Medulla oblongata (tissue), 1 donor: Measurements from ENCODE around the gene RPL32.
A peak's percentile ranks its signal among the peaks of the same experiment; 100 is the strongest.
"Not testable (repeated sequence)": the region's sequence is repeated elsewhere in the genome, so short reads cannot be mapped to it uniquely, and the experiment has no call there.

Experiments
- DNase-seq: peaks from one replicate; pipeline ENCODE4 v3.0.0-alpha.2; 2015; ENCODE audit errors: extremely low spot score

RPL32 gene

DNA sequence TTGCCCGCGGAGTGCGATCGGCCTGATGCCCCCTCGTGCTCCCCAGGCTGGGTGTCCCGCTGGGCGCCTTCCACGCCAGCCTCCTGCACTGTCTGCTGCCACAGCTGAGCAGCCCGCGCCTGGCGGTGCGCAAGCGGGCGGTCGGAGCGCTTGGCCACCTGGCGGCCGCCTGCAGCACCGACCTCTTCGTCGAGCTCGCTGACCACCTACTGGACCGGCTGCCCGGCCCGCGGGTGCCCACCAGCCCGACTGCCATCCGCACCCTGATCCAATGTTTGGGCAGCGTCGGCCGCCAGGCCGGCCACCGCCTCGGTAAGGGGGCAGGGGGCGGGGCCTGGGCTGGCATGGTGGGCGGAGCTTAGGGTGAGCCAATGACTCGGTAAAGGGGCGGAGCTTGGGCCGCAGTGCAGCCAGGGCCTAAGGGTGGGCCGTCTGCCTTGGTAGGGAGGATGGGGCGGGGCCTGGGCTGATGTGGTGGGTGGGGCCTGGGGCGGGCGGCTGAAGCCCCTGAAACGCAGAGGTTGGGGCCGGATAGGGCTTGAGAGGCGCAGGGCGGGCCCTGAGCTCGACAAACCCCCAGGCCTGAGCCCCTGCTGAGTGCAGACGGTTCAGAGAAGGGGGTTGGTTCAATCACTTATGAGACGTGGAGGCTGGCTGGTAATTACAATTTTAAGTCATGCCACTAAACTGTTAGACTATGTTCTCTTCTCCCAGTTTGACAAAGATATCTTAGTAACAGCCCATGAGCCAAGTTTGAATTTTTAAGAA lies 31.2 kb downstream of the RPL32 start:
- peak; percentile 98 for DNase-seq

- no peak for DNase-seq
Measured at GRCh38 chr3:12809435-12809834, 31.9 kb downstream of the RPL32 start.

DNA sequence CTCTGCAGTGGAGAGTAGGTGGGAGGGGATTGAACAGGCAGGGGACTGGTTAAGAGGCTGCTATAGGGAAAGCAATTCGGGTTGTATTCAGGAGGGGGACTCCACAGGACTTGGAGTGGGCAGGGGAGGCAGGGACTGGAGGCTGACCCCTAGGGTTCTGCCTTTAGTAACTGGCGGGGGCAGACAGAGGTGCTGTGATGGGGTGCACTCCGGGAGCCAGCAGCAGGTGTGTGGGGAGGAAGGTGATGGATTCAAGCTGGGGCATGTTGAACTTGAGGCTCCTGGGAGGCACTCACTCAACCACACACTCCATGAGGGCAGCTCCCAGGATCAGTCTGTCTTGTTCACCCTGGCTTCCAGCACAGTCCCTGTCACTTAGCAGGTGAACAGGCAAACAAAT lies 32.4 kb downstream of the RPL32 start:
- DNase-seq = no peak

DNA sequence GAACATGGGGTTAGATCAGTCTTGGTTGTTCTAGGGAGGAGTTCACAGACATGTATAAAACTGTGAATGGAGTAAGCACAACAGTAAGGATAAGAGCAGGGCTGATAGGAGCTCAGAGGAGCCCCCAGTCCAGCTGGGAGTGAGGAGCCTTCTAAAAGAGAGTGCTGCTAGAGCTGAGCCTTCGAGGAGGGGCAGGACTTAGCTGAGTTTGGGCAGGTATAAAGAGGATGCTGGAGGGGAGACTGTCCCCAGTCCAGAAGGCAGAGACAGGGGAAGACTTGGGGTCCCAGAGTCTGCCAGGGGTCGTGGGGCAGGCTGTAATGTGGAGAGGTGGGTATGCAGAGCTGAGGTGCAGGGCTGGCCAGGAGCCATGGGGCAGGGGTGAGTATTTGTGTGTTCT lies 32.8 kb downstream of the RPL32 start:
- no peak for DNase-seq

GRCh38 chr3:12807601-12808359 lies 33.6 kb downstream of the RPL32 start:
- DNase-seq = no peak

- DNase-seq = no peak
Measured at GRCh38 chr3:12807066-12807465, 34.3 kb downstream of the RPL32 start.

DNA sequence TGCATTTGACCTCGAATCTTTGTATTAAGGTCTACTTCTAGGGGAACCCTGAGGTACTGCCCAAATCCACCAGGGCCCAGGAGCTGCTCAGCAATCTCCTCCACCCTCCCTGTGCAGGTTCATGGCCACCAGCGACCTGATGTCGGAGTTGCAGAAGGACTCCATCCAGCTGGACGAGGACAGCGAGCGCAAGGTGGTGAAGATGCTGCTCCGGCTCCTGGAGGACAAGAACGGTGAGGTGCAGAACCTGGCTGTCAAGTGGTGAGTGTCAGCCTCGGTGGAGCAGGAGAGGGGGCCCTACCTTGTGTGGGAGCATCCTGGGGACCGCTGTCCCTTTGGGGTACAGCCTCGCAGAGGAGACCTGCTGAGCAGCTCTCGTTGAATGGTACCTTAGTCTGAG lies 38.0 kb downstream of the RPL32 start:
- DNase-seq = no peak

GRCh38 chr3:12799525-12800440 lies 41.6 kb downstream of the RPL32 start:
- no peak for DNase-seq

DNA sequence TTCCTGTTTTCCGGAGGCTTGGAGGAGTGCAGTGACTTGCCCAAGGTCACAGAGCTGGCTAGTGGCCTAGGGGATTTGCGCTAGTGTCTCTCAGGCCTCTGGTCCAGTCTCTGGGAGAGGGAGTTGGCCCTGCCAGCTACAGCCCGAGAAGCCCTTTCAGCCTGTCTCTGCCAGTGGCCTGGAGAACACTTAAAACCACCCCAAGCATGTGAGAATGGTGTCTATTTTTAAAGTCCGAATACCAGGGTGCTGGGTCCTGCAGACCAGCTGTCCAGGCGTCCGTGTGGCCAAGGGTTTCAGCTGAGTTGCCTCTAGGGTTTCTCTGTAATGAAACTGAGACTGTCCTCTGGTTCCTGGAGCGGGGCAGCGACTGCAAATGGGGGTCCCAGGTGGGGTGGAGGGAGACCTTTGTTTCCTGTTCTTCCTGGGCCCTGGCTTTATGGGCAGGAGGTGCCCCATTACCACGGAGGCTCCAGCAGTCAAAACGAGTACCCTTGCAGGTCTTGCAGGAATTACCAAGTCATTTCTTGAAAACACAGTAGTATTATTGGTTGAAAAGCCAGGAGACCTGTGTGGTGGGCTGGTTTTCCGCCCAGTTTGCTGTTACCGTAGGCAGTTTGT lies 42.7 kb downstream of the RPL32 start:
- DNase-seq = no peak

- no peak for DNase-seq
Measured at GRCh38 chr3:12797892-12798558, 43.3 kb downstream of the RPL32 start.

DNA sequence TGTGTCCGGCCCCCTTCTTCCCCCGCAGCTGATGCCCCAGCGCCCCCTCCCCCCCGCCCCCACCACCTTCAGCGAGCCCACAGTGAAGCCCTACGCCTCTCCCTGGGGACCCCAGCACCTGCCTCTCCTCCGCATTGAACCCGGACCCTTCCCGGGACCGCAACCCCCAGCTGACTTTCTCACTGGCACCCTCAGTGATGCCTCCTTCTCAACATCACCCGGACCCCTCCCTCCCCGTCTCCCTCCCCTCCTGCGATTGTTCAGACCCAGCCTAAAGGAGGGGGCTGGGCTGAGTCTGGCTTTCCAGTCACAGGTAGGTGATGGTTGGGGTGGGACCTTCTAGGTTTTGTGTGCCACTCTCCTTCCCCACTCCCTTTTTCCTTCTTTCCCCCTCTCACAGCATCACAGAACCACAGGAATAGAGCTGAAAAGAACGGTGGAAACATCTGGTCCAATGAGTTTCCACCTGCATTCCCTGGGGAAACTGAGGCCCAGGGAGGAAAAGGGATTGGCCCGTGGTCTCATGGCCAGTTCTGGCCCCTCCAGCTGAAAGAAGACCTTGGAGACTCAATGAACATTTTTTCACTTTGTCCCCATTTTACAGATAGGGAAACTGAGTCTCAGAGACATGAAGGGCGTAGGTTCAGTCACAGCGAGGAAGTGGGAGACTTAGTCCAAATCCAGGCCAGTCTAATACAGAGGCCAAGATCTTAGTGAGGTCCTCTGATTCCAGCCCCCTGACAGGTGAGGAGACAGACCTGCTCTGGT lies 44.1 kb downstream of the RPL32 start:
- DNase-seq = no peak

DNA sequence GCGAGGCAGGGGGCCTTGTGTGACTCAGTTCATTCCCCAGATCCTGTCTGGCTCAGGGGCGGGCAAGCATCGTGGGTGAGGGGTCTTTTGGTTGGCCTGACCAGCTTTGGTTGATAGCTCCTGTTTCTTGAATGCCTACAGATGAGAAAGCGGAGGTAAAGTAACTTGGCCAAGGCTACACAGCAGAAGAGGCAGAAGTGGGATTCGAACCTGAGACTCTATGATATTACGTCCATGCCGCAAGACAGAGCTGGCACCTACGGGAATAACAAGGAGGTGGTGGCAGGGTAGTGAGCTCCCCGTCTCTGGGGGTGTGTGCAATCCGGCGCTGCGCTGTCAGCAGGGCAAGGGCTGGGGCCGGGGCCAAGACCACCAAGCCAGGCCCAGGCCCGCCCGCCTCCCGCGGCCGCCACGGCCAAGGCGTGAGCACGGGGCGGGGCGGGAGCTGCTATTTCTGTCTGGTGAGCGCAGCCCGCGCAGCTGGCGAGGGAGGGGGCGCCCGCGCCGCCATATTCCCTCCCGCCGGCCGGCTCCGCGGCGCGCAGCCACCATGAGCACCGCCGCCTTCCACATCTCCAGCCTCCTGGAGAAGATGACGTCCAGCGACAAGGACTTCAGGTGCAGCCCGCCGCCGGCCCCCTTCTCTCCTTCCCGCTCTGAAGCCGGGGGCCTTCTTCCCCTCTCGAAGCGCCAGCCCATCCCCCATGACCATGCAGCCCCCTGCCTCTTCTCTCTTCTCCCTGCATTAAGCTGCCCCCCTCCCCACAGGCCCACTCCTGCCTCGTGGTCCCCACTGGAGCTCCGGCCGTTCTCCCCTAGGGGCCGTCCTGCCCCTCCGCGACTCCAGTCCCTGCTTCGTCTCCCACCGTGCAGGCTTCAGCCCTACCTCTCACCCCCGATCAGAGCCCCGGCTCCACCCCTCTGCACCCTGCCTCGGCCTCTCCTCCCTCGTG lies 44.9 kb downstream of the RPL32 start, which contains the start of gene CAND2:
Gene CAND2, plus strand, starts transcription at position 510 of the 953 bp plus-strand sequence. Its CDS starts 41 bp downstream, at position 551.
- peak; percentile 54 for DNase-seq

- no peak for DNase-seq
Measured at GRCh38 chr3:12793701-12794100, 47.7 kb downstream of the RPL32 start.

- no peak for DNase-seq
Measured at GRCh38 chr3:12791430-12791829, 49.9 kb downstream of the RPL32 start.

- not testable (repeated sequence) for DNase-seq
Measured at GRCh38 chr3:12787967-12788690, 53.2 kb downstream of the RPL32 start.

DNA sequence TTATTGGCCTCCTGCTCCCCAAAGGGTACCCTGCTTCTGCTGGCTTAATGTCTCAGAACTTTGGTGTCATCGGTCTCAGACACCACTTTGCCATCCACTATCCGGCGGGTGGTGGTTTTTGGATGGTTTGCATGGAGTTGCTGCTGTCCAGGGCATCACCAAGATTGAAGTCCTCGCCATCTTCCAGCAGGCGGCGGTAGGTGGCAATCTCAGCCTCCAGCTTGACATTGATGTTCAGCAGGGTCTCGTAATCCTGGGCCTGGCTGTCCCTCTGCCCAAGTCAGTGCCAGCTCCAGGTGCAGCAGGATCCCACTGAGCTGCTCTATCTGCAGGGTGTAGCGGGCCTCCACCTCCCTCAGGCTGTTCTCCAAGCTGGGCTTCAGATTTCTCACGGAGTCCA lies 54.0 kb downstream of the RPL32 start:
- DNase-seq = peak; percentile 68

- no peak for DNase-seq
Measured at GRCh38 chr3:12785096-12785495, 56.3 kb downstream of the RPL32 start.
